ENCODE data around the gene TIMMDC1. TPM values are rescaled to one million over a fixed set of nuclear protein-coding genes. Genes with fewer than 3 reads are reported as not detected.

Gene TIMMDC1
- total and polyA plus RNA-seq, 9 donors, result 38.7 to 82.4 (median 71.3) TPM

DNA sequence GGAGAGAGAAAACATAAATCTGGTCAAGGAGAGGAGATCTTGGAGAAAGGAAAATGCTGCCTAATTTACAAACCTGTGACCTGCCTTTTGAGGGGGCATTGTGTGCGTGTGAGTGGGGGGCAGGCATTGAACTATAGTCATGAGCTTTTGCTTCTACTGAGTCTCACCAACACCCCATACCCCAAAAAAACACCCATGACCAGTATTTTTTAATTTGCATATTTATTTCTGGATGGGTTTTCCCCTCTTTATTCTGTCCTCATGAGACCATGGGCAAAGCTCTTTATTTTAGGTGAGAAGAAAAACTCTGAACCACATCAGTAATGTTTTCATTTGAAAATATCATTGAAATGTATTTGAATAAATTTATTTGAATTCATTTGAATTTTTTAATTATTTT is 40.4 kb downstream of the TIMMDC1 start:
- intact Hi-C loops (cut with DNase I), result no loop called here

DNA sequence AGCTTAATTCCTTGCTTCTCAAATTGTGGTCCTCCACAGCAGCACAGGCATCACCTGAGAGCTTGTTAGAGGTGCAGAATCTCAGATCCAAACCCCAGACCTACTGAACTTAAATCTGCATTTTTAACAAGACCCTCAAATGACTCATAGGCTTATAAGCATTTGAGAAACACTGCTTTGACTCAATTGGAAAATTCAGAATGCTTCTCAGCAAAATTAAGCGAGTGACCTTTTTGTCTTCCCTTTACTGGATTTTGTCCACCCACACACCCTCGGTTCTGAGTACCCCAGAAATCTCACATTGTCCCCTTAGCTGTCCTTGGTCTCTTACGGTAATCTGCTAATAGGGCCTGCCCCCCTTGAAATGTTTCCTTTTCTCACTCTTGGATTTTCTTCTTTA is 43.2 kb downstream of the TIMMDC1 start:
- TF ChIP-seq POLR2A (IDR thresholded peaks at IDR 0.05), result no peak
- no peak for TF ChIP-seq EP300 (IDR thresholded peaks at IDR 0.05)
- TF ChIP-seq, protein P1, sequence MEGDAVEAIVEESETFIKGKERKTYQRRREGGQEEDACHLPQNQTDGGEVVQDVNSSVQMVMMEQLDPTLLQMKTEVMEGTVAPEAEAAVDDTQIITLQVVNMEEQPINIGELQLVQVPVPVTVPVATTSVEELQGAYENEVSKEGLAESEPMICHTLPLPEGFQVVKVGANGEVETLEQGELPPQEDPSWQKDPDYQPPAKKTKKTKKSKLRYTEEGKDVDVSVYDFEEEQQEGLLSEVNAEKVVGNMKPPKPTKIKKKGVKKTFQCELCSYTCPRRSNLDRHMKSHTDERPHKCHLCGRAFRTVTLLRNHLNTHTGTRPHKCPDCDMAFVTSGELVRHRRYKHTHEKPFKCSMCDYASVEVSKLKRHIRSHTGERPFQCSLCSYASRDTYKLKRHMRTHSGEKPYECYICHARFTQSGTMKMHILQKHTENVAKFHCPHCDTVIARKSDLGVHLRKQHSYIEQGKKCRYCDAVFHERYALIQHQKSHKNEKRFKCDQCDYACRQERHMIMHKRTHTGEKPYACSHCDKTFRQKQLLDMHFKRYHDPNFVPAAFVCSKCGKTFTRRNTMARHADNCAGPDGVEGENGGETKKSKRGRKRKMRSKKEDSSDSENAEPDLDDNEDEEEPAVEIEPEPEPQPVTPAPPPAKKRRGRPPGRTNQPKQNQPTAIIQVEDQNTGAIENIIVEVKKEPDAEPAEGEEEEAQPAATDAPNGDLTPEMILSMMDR (IDR thresholded peaks at IDR 0.05), result no peak
- no peak for DNase-seq
- Histone ChIP-seq H3K4me1 (ENCODE audit: insufficient read depth) (no peaks in the 10 kb centered on the region), H3K27ac (no peak overlapping the region), H3K4me3 (no peak overlapping the region), H3K36me3 (no peaks in the 10 kb centered on the region), H3K9me3 (no peaks in the 10 kb centered on the region), H3K27me3 (no peaks in the 10 kb centered on the region)
- intact Hi-C loops (cut with DNase I), result no loop called here
- WGBS, 3 donors, result 72 to 81% (median 80%) methylated on average over 3 of the region's 3 CpGs

More for the DNA sequence above, 40.4 kb downstream of the TIMMDC1 start:
- Histone ChIP-seq H3K27me3 (no peaks in the 10 kb centered on the region), H3K4me3 (no peak overlapping the region), H3K36me3 (no peaks in the 10 kb centered on the region), H3K4me1 (ENCODE audit: insufficient read depth) (no peaks in the 10 kb centered on the region), H3K9me3 (no peaks in the 10 kb centered on the region), H3K27ac (no peak overlapping the region)
- DNase-seq, result no peak
- WGBS, 3 donors, result 78 to 86% (median 85%) methylated on average over 1 of the region's 1 CpG
- TF ChIP-seq EP300 (IDR thresholded peaks at IDR 0.05), result no peak
- no peak for TF ChIP-seq POLR2A (IDR thresholded peaks at IDR 0.05)

DNA sequence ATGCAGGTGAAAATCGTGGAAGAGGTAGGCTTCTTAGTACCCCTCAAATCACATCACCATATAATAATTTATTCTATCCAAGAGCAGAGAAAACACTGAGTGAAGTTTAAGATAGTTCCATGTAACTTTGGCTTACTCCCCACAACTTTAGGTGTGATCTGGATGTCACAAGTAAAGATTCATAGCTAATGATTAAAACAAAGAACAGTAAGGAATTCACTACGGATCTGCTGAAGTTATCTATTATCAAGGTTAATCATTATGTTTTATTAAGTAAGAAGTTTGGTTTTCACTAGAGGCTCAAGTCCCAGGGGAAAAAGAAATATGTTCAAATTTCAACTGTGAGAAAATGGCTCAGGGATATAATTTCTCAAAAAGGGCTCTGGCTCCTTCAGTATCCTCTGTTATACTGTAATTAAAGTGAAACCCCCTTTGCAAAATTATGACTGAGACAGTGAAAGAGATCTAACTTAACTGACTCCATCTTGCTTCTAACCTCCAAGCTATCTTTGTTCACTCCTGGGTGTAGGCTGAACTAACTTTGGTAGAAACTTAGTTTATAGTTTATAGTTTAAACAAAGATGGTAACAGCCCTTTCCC is 43.9 kb downstream of the TIMMDC1 start:
- TF ChIP-seq EP300 (IDR thresholded peaks at IDR 0.05) (no peak), POLR2A (IDR thresholded peaks at IDR 0.05) (no peak)
- TF ChIP-seq, protein P1 (IDR thresholded peaks at IDR 0.05), result no peak
- no peak for DNase-seq
- no peak overlapping the region for H3K4me3 ChIP-seq
- H3K36me3 ChIP-seq, result no peaks in the 10 kb centered on the region
- no peak overlapping the region for H3K27ac ChIP-seq
- intact Hi-C loops (cut with DNase I), result no loop called here
- H3K9me3 ChIP-seq, result no peaks in the 10 kb centered on the region
- no peaks in the 10 kb centered on the region for H3K4me1 ChIP-seq (ENCODE audit: insufficient read depth)
- 59 to 78% (median 61%) methylated on average over 2 of the region's 2 CpGs for WGBS, 3 donors
- H3K27me3 ChIP-seq, result no peaks in the 10 kb centered on the region

DNA sequence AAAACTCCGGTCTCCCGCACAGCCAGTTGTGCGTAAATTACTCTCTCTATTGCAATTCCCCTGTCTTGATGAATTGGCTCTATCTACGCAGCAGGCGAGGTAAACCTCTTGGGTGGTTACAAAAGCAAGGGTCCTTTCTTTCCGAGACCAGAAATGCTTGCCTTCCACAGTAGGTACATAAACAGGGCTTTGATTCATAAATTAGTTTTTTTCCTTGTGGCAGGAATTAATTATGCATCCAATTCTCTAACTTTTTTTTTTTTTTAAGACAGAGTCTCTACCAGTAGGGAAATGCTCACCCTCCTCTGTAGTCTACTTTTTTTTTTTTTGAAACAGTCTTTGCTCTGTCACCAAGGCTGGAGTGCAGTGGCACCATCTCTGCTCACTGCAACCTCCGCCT is 44.8 kb downstream of the TIMMDC1 start:
- Histone ChIP-seq H3K4me3 (no peak overlapping the region), H3K9me3 (no peaks in the 10 kb centered on the region), H3K36me3 (no peaks in the 10 kb centered on the region), H3K27ac (no peak overlapping the region), H3K27me3 (no peaks in the 10 kb centered on the region), H3K4me1 (ENCODE audit: insufficient read depth) (no peaks in the 10 kb centered on the region)
- TF ChIP-seq, protein P1 (IDR thresholded peaks at IDR 0.05), result no peak
- TF ChIP-seq POLR2A (IDR thresholded peaks at IDR 0.05) (no peak), EP300 (IDR thresholded peaks at IDR 0.05) (no peak)
- intact Hi-C loops (cut with DNase I), result no loop called here
- DNase-seq, result no peak
- WGBS, 3 donors, result 80 to 88% (median 88%) methylated on average over 7 of the region's 7 CpGs

DNA sequence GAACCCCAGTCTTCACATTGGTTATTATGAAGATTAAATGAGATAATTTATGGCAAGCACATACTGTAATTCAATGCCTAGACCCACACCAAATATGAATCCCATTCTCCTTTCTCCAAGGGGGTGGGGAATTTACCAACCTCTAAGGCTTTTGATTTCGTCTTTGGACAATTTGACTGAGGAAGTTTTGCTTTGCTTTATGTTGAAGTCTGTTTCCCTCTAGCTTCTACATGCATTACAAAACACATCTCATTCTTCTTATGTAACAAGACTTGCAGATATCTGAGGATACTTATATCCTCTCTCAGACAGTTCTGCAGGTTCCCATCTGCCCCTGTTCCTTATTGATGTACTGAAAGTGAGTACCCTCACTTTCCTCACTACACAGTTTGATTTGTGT is 48.9 kb downstream of the TIMMDC1 start:
- TF ChIP-seq EP300 (IDR thresholded peaks at IDR 0.05) (no peak), POLR2A (IDR thresholded peaks at IDR 0.05) (no peak)
- TF ChIP-seq, protein P1 (IDR thresholded peaks at IDR 0.05), result no peak
- no peaks in the 10 kb centered on the region for H3K4me1 ChIP-seq (ENCODE audit: insufficient read depth)
- intact Hi-C loops (cut with DNase I), result no loop called here
- H3K4me3 ChIP-seq, result no peak overlapping the region
- H3K27me3 ChIP-seq, result no peaks in the 10 kb centered on the region
- H3K9me3 ChIP-seq, result no peaks in the 10 kb centered on the region
- WGBS, 3 donors, result 83 to 89% (median 85%) methylated on average over 1 of the region's 1 CpG
- no peaks in the 10 kb centered on the region for H3K36me3 ChIP-seq
- no peak overlapping the region for H3K27ac ChIP-seq
- no peak for DNase-seq

Data from ovary (tissue), 9 donors.